SU-DHL-6 (cell line): ENCODE data around the gene MRPL41.

Experiments
- CTCF ChIP-seq: fragments of 200-600 bp; sonication (generic); IDR thresholded peaks from one replicate; pipeline ENCODE4 v1.5.1; 2017; ENCODE audit warnings: antibody characterized with exemption, mild to moderate bottlenecking, low read length, moderate library complexity; ENCODE audit not compliant: insufficient read depth, poor library complexity, severe bottlenecking
- EZH2phosphoT487 ChIP-seq: fragments of 200-600 bp; sonication (generic), shearing (Covaris generic); conservative IDR thresholded peaks from 2 replicates; pipeline ENCODE4 v1.6.1; 2018; ENCODE audit warnings: mild to moderate bottlenecking, antibody characterized with exemption, low read length, moderate library complexity, mixed read lengths

DNA sequence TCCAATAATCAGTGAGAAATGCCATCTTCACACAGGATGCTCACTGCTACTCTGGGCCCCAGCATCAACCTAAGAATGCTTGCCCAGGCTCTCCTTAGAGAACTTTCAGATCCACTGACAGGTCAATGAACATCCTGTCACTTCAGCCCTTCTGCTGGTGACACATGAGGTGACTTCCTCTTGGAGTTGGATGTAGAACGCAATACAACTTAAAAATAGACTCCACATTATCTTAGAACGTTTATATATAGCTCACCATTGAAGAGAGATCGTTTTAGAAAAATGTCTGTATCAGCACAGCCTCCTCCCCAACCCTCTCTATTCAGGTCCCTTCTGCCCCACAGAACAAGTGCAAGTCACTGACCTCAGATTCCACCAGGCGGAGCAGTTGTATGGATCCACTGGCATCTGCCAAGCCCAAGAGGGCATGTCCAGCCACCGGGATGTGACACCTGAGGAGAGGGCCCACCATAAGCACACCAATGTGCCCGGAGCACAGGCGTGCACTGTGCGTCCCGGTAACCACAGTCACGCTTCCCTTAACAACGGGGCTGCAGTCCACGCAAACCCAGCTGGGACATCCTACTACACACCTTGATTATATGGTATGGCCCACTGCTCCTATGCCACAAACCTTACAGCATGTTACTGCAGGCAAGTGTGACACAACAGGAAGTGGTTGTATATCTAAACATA, 24.2 kb downstream of the MRPL41 start:
- no peak for TF ChIP-seq CTCF
- no peak for TF ChIP-seq EZH2phosphoT487
